B cell (primary cell): ENCODE data around the gene CIT. TPM values are rescaled to one million over a fixed set of nuclear protein-coding genes. Genes with fewer than 3 reads are reported as not detected.

Source experiments
- ATAC-seq: fragments of 200-7000 bp; cut with Tn5 transposase; one replicate; pipeline ENCODE4 v1.10.0; 2021; ENCODE audit warnings: low read depth, mild to moderate bottlenecking, moderate number of reproducible peaks, moderate library complexity
- CTCF ChIA-PET: fragments of 350-600 bp; sonication (Branson Sonifier 250); formaldehyde crosslinking; loops from one replicate; lab custom pipeline; 2021; ENCODE audit warnings: antibody characterized with exemption, inconsistent platforms; lab: Charles Lee
- POLR2A ChIA-PET: fragments of 350-600 bp; sonication (Branson Sonifier 250); formaldehyde crosslinking; loops from one replicate; lab custom pipeline; 2021; ENCODE audit warnings: antibody characterized with exemption; lab: Charles Lee
- DNase-seq: peaks from one replicate; pipeline ENCODE4 v3.0.0; 2013
- H2AFZ ChIP-seq: 2 replicates; pipeline ENCODE4 v1.6.1; 2012; ENCODE audit warnings: mild to moderate bottlenecking, low read depth, low read length; ENCODE audit not compliant: insufficient read depth, poor library complexity, severe bottlenecking
- H3K27ac ChIP-seq, 2 donors: 1 replicate in 1 of 2; 2 replicates in 1 of 2; pipeline ENCODE4 v1.5.1; 2012 to 2013; ENCODE audit warnings: low read length in 2 of 2, mild to moderate bottlenecking in 2 of 2, moderate library complexity in 1 of 2
- H3K27me3 ChIP-seq, 4 experiments: fragments of 200-600 bp in 1 of 4; sonication (generic) in 1 of 4; replicated peaks in 1 of 4; 1 replicate in 2 of 4; 2 replicates in 2 of 4; pipeline versions ENCODE4 v1.6.1 to v1.7.0; 2013 to 2016; ENCODE audit warnings: low read length in 3 of 4, mild to moderate bottlenecking in 2 of 4, mixed read lengths in 1 of 4, moderate library complexity in 1 of 4; ENCODE audit not compliant: insufficient read depth in 4 of 4, control insufficient read depth in 3 of 4; ENCODE audit errors: control extremely low read depth in 1 of 4
- H3K36me3 ChIP-seq, 2 experiments: replicated peaks in 1 of 2; 1 replicate in 1 of 2; 2 replicates in 1 of 2; pipeline versions ENCODE4 v1.6.1 to v1.7.1; 2013; ENCODE audit warnings: low read length in 1 of 2; ENCODE audit not compliant: insufficient read depth in 2 of 2, control insufficient read depth in 1 of 2; ENCODE audit errors: control extremely low read depth in 1 of 2, extremely low read depth in 1 of 2
- H3K4me1 ChIP-seq, 2 donors: fragments of 200-600 bp in 1 of 2; sonication (generic) in 1 of 2; 1 replicate in 1 of 2; 2 replicates in 1 of 2; pipeline versions ENCODE4 v1.5.1 to v1.6.1; 2013 to 2017; ENCODE audit warnings: low read length in 2 of 2; ENCODE audit not compliant: control insufficient read depth in 2 of 2, insufficient read depth in 2 of 2
- H3K4me2 ChIP-seq: replicated peaks from 2 replicates; pipeline ENCODE3; 2012; ENCODE audit warnings: mild to moderate bottlenecking, low read depth, low read length; ENCODE audit not compliant: poor library complexity, severe bottlenecking
- H3K4me3 ChIP-seq, 5 experiments: fragments of 200-600 bp in 1 of 5; sonication (generic) in 1 of 5; 1 replicate in 3 of 5; 2 replicates in 2 of 5; pipeline versions ENCODE4 v1.5.1 to v1.7.0; 2011 to 2016; ENCODE audit warnings: low read length in 4 of 5, mild to moderate bottlenecking in 4 of 5, low read depth in 2 of 5, control low read depth in 1 of 5, moderate library complexity in 1 of 5; ENCODE audit not compliant: insufficient read depth in 1 of 5; ENCODE audit errors: control extremely low read depth in 1 of 5, extremely low read depth in 1 of 5
- H3K79me2 ChIP-seq: fragments of 200-600 bp; sonication (generic); one replicate; pipeline ENCODE4 v1.6.0; 2016; ENCODE audit warnings: low read length; ENCODE audit not compliant: control insufficient read depth, insufficient read depth
- H3K9ac ChIP-seq: fragments of 200-600 bp; sonication (generic); 2 replicates; pipeline ENCODE4 v1.6.1; 2017; ENCODE audit warnings: mild to moderate bottlenecking, low read length, moderate library complexity
- H3K9me3 ChIP-seq, 3 donors: one replicate each; pipeline versions ENCODE4 v1.6.1 to v1.7.1; 2013; ENCODE audit warnings: low read length in 2 of 3; ENCODE audit not compliant: control insufficient read depth in 2 of 3, insufficient read depth in 1 of 3; ENCODE audit errors: control extremely low read depth in 1 of 3
- H4K20me1 ChIP-seq: 2 replicates; pipeline ENCODE4 v1.6.0; 2012; ENCODE audit warnings: mild to moderate bottlenecking, low read length; ENCODE audit not compliant: insufficient read depth, control insufficient read depth, poor library complexity, severe bottlenecking
- H3K27ac Mint-ChIP-seq: one replicate; pipeline ENCODE4 v1.8.0; 2021; ENCODE audit warnings: mixed read lengths
- H3K27me3 Mint-ChIP-seq: one replicate; pipeline ENCODE4 v1.8.0; 2021; ENCODE audit warnings: mixed read lengths
- H3K4me1 Mint-ChIP-seq: one replicate; pipeline ENCODE4 v1.8.0; 2021; ENCODE audit warnings: mixed read lengths
- H3K4me3 Mint-ChIP-seq: one replicate; pipeline ENCODE4 v1.8.0; 2021; ENCODE audit warnings: mixed read lengths
- H3K9me3 Mint-ChIP-seq: one replicate; pipeline ENCODE4 v1.8.0; 2022; ENCODE audit warnings: mixed read lengths; ENCODE audit not compliant: insufficient read depth
- CTCF ChIP-seq: fragments of 200-600 bp; IDR thresholded peaks from one replicate; pipeline ENCODE4 v1.8.0; 2022; ENCODE audit warnings: antibody characterized with exemption, mild to moderate bottlenecking
- EZH2 ChIP-seq: IDR thresholded peaks from 2 replicates; pipeline ENCODE4 v1.6.1; 2012; ENCODE audit warnings: borderline replicate concordance, low read depth, mild to moderate bottlenecking, moderate library complexity, low read length; ENCODE audit not compliant: insufficient read depth, poor library complexity, severe bottlenecking
- WGBS: methylation state at CpG from one replicate; pipeline ENCODE4 v1.1.5; 2013; ENCODE audit warnings: missing lambda C conversion rate; ENCODE audit not compliant: insufficient coverage; 5-methylcytosine and 5-hydroxymethylcytosine counted together
- intact Hi-C: fragments of 100-400 bp; cut with micrococcal nuclease; formaldehyde crosslinking; loops from one replicate; pipeline ENCODE4 v1.10.0; 2022
- polyA plus RNA-seq: library from polyadenylated mRNA; depleted of rRNA; stranded (reverse); fragments of >200 nt; gene quantifications from 2 replicates; pipeline ENCODE4 v1.2.3, GENCODE V29; 2012
- total RNA-seq, 2 donors: library from RNA; stranded (reverse); fragments of 120-200 nt in 1 of 2; gene quantifications; 1 replicate in 1 of 2; 2 replicates in 1 of 2; pipeline versions ENCODE4 v1.2.3 to v1.2.4, GENCODE V29; 2013 to 2022

CIT gene
- total and polyA plus RNA-seq, 2 donors (not counting 1 experiment from before 2014, with no cell fraction given), result 1.4 to 6.1 TPM

- ChIA-PET CTCF (no interaction called here), POLR2A (no interaction called here)
- H3K27ac Mint-ChIP-seq, result no peak overlapping the region
- no peak for ATAC-seq
- no peaks in the 10 kb centered on the region for H3K27me3 ChIP-seq
- no peaks in the 10 kb centered on the region for H3K9me3 Mint-ChIP-seq
- no peak overlapping the region for H3K4me3 Mint-ChIP-seq
- WGBS, result 100% methylated on average over 1 of the region's 2 CpGs
- no peaks in the 10 kb centered on the region for H3K9me3 ChIP-seq
- H3K4me1 Mint-ChIP-seq, result peaks cover 3% of the 10 kb centered on the region
- no peak for DNase-seq
- no peaks in the 10 kb centered on the region for H3K36me3 ChIP-seq
- H2AFZ ChIP-seq, result no peak overlapping the region
- no peak overlapping the region for H3K27ac ChIP-seq
- TF ChIP-seq CTCF (no peak), EZH2 (no peak)
- no peaks in the 10 kb centered on the region for H4K20me1 ChIP-seq
- intact Hi-C loops, result no loop called here
- peaks cover 0 to 6% of the 10 kb centered on the region in 2 donors for H3K4me1 ChIP-seq
- no peak overlapping the region for H3K4me2 ChIP-seq
- no peaks in the 10 kb centered on the region for H3K27me3 Mint-ChIP-seq
- H3K79me2 ChIP-seq, result no peaks in the 10 kb centered on the region
- no peak overlapping the region for H3K4me3 ChIP-seq
- H3K9ac ChIP-seq, result no peak overlapping the region
Observed at GRCh38 chr12:119835068-119835467, 42.1 kb downstream of the CIT start.

- no peak overlapping the region for H3K4me3 Mint-ChIP-seq
- Histone ChIP-seq H3K4me3 (no peak overlapping the region), H4K20me1 (no peaks in the 10 kb centered on the region), H3K4me2 (no peak overlapping the region), H3K79me2 (no peaks in the 10 kb centered on the region), H3K9ac (no peak overlapping the region), H3K27me3 (no peaks in the 10 kb centered on the region), H3K9me3 (peaks cover 0 to 2% (median 0%) of the 10 kb centered on the region in 3 donors), H3K27ac (no peak overlapping the region), H3K4me1 (no peaks in the 10 kb centered on the region), H2AFZ (no peak overlapping the region), H3K36me3 (no peaks in the 10 kb centered on the region)
- ChIA-PET POLR2A (no interaction called here), CTCF (no interaction called here)
- ATAC-seq (no peak), DNase-seq (no peak)
- H3K27ac Mint-ChIP-seq, result no peak overlapping the region
- WGBS, result no CpG with 5 or more reads among the region's 1 CpG
- H3K27me3 Mint-ChIP-seq, result no peaks in the 10 kb centered on the region
- no peak for TF ChIP-seq CTCF
- TF ChIP-seq EZH2, result no peak
- intact Hi-C loops, result no loop called here
- no peaks in the 10 kb centered on the region for H3K4me1 Mint-ChIP-seq
- no peaks in the 10 kb centered on the region for H3K9me3 Mint-ChIP-seq
Observed at GRCh38 chr12:119829439-119829838, 47.7 kb downstream of the CIT start.
